Head of caudate nucleus (tissue), 42 donors: ENCODE results near the gene WASHC4.
A peak's percentile ranks its signal among the peaks of the same experiment; 100 is the strongest.

Experiments used
- DNase-seq, 42 donors: peaks; one replicate each; pipeline versions ENCODE4 v3.0.0 to v3.0.0-alpha.2; 2020 to 2021; ENCODE audit warnings: mixed read lengths in 7 of 42
- intact Hi-C: fragments of 100-400 bp; cut with DNase I; formaldehyde crosslinking; loops from one replicate; pipeline ENCODE4 v1.15.0; 2022

WASHC4 gene, protein sequence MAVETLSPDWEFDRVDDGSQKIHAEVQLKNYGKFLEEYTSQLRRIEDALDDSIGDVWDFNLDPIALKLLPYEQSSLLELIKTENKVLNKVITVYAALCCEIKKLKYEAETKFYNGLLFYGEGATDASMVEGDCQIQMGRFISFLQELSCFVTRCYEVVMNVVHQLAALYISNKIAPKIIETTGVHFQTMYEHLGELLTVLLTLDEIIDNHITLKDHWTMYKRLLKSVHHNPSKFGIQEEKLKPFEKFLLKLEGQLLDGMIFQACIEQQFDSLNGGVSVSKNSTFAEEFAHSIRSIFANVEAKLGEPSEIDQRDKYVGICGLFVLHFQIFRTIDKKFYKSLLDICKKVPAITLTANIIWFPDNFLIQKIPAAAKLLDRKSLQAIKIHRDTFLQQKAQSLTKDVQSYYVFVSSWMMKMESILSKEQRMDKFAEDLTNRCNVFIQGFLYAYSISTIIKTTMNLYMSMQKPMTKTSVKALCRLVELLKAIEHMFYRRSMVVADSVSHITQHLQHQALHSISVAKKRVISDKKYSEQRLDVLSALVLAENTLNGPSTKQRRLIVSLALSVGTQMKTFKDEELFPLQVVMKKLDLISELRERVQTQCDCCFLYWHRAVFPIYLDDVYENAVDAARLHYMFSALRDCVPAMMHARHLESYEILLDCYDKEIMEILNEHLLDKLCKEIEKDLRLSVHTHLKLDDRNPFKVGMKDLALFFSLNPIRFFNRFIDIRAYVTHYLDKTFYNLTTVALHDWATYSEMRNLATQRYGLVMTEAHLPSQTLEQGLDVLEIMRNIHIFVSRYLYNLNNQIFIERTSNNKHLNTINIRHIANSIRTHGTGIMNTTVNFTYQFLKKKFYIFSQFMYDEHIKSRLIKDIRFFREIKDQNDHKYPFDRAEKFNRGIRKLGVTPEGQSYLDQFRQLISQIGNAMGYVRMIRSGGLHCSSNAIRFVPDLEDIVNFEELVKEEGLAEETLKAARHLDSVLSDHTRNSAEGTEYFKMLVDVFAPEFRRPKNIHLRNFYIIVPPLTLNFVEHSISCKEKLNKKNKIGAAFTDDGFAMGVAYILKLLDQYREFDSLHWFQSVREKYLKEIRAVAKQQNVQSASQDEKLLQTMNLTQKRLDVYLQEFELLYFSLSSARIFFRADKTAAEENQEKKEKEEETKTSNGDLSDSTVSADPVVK

GRCh38 chr12:105107494-105108371 is at the start of gene WASHC4:
Gene WASHC4 (plus strand): TSS chr12:105107731. CDS start chr12:105107801, 70 bp downstream.
- peak; percentile 80 to 98 (median 95) for DNase-seq
- intact Hi-C loops, result loop anchor here (2.0 kb wide), 1 partner anchor 129 kb away; the partner anchor contains the start of gene APPL2

DNA sequence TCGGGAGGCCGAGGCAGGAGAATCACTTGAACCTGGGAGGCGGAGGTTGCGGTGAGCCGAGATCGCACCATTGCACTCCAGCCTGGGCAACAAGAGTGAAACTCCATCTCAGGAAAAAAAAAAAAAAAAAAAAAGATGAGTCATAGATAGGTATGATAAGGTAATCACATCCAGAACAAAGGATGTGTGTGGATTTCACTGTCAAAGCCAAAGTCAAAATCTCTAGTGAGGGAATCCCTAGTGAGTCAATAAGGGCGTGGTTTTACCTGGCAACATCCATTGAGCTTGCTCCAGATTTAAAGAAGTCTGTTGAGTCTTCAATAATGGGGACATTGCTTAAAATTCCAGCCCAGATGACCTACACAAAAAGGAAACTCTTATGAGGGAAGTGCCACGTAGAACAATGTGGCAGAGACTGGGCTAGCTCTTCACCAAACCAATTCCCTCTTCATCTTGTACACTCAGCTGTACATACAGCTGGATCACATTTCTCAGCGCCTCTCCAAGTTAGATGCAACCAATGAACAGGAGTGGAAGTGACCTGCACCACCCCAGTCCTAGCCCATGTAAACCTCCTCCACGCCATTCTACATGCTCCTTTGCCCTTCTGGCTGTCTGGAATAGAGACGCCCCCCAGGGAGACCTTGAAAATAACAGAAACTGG is 46.7 kb upstream of the WASHC4 start:
- no peak for DNase-seq
- intact Hi-C loops, result no loop called here

GRCh38 chr12:105064564-105065178 is 42.9 kb upstream of the WASHC4 start:
- DNase-seq, result no peak
- intact Hi-C loops, result no loop called here

GRCh38 chr12:105067511-105068031 is 40.0 kb upstream of the WASHC4 start:
- no peak for DNase-seq
- intact Hi-C loops, result no loop called here

- intact Hi-C loops, result no loop called here
These were observed 37.4 kb upstream of the WASHC4 start for GRCh38 chr12:105069936-105070702.

DNA sequence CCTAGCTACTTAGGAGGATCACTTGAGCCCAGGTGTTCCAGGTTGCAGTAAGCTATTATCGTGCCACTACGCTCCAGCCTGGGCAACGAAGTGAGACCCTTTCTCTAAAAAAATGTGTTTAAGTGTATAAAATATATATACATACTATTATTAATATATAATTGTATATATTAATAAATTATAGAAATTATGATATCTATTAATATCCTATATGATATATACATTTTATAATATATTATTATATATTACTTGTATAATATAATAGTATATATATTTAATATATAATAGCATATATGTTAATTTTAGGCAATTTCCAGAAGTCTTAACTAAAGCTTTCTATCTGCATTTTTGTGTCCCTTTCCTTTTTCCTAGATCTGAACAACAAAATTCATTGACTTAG is 35.5 kb upstream of the WASHC4 start:
- intact Hi-C loops, result no loop called here
- no peak for DNase-seq

More at GRCh38 chr12:105069936-105070702, 37.4 kb upstream of the WASHC4 start:
- no peak for DNase-seq

DNA sequence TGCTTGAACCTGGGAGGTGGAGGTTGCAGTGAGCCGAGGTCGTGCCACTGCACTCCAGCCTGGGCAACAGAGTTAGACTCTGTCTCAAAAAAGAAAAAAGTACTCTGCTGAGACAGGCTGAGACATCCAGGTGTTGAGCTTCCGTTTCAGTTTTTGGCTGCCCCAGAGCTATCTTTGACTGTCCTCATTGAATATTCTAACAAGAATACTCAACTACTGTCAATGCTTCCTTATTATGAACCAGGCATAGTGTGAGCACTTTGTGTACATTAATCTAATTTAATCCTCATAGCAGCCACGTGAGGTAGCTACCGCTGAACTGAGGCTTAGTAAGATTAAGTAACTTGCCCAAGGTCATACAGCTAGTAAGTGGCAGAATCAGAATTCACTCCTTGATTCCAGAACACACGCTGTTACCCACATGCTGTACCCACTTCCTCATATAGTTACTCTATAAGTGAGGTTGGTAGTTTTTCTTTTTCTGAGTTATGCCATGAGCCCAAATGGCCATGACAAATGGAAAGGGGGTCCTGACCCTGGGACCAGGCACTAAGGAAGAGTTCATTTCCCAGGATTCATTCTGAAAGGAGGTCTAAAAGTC is 34.5 kb upstream of the WASHC4 start:
- intact Hi-C loops, result no loop called here
- no peak for DNase-seq

DNA sequence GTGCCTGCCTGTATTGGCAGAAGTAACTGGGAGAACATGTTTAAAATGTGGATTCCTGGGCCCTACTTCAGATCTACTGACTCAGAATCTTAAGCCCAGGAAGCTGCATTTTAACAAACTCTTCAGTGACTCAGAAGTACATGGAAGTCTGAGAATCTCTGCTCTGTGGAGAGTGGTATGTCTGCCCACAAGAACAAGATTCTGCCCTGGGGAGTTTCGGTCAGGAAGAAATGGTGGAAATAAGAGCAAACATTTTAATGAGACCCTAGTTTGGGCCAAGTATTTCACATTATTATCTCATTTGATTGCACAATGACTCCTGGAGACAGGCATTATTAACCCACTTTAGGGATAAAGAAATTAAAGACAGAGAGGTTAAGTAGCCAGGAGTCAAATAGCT is 31.4 kb upstream of the WASHC4 start:
- intact Hi-C loops, result no loop called here
- no peak for DNase-seq

GRCh38 chr12:105076913-105077312 is 30.6 kb upstream of the WASHC4 start:
- intact Hi-C loops, result no loop called here
- no peak for DNase-seq

- intact Hi-C loops, result no loop called here
- DNase-seq, result no peak
These were observed 30.1 kb upstream of the WASHC4 start for GRCh38 chr12:105077435-105077834.

DNA sequence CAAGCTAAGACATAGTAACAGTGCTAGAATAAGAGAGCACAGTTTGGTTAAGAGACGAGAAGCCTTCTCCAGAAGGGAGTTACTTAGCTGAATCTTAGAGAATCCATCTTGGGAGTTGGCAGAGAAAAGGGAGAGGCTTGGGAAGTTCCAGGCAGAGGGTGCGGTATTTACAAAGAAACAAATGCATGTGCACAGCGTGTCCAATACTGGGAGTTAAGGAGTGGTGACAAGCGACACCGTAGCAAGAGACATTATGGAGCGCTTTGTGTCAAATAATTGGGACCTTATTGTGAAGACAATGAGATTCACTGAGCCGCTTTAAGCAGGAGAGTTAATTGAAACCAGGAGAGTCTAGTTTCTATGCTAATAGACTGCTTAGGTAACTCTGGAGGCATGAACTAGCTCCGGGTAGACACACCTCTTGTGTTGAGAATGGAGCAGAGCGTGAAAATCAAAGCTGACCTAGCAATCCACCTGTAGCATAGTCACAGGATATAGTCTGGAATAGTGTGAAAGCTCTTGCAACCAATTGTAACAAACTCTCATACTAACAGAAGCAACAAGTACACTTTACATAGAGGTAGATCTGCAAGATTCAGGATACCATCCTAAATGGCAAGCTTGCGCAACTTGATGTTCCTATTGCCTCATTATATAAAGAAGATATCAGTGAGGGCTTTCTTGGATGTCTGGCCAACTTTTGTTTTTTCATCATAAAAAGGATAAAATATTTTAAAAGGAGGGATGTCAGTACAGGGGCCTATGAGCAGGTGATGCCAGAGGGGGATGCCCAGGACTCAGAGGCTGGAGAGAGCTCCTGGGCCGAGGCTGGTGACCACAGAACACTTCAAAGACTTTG is 28.6 kb upstream of the WASHC4 start:
- intact Hi-C loops, result no loop called here
- no peak for DNase-seq

DNA sequence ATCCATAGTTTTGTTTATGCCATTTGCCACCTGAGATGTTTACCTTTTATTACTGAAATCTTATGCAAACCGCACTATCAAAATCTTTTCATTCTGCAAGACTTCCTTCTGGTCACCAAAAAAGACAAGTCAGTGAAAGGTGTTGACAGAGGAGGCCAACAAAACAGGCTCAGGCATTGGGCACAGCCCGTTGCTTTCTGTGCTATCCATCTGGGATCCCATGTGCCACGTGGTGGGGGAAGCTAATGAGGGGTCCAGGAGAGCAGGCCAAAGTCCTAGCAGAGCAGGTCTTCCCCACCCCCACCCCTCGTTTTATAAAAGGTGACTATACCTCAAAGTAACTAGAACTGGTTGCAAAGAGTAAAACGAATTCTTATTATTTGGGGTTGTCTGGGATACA is 24.5 kb upstream of the WASHC4 start:
- intact Hi-C loops, result no loop called here
- no peak for DNase-seq

GRCh38 chr12:105083551-105084105 is 23.9 kb upstream of the WASHC4 start:
- intact Hi-C loops, result no loop called here
- peak; percentile 19 to 86 (median 61) for DNase-seq

GRCh38 chr12:105084251-105085250 is 23.0 kb upstream of the WASHC4 start, which contains the start of gene ALDH1L2:
Gene ALDH1L2 (minus strand): TSS chr12:105084458. CDS start chr12:105084436, 22 bp downstream.
- DNase-seq, result peak; percentile 42 to 90 (median 77)
- intact Hi-C loops, result no loop called here
